ENCODE results near the gene CAV1.

Gene CAV1

GRCh38 chr7:116593359-116594075, 68.7 kb downstream of the CAV1 start:
- Histone ChIP-seq H3K4me1 (ENCODE audit: control insufficient read depth, insufficient read depth, low read length) (peaks cover 18% of the 10 kb centered on the region), H3K27me3 (ENCODE audit: control insufficient read depth, insufficient read depth, low read length) (no peaks in the 10 kb centered on the region), H3K9ac (ENCODE audit: low read length) (no peak overlapping the region), H3K9me3 (ENCODE audit: control insufficient read depth, low read length) (no peaks in the 10 kb centered on the region), H3K4me3 (ENCODE audit: low read length) (no peak overlapping the region), H3K36me3 (ENCODE audit: control insufficient read depth, insufficient read depth, low read length) (no peaks in the 10 kb centered on the region)

GRCh38 chr7:116595063-116595462, 70.2 kb downstream of the CAV1 start:
- Histone ChIP-seq H3K9ac (ENCODE audit: low read length) (no peak overlapping the region), H3K4me3 (ENCODE audit: low read length) (no peak overlapping the region), H3K9me3 (ENCODE audit: control insufficient read depth, low read length) (no peaks in the 10 kb centered on the region), H3K4me1 (ENCODE audit: control insufficient read depth, insufficient read depth, low read length) (peaks cover 18% of the 10 kb centered on the region), H3K36me3 (ENCODE audit: control insufficient read depth, insufficient read depth, low read length) (no peaks in the 10 kb centered on the region), H3K27me3 (ENCODE audit: control insufficient read depth, insufficient read depth, low read length) (no peaks in the 10 kb centered on the region)

GRCh38 chr7:116597384-116597783, 72.5 kb downstream of the CAV1 start:
- no peaks in the 10 kb centered on the region for H3K9me3 ChIP-seq (ENCODE audit: control insufficient read depth, low read length)
- H3K27me3 ChIP-seq (ENCODE audit: control insufficient read depth, insufficient read depth, low read length) = no peaks in the 10 kb centered on the region
- H3K4me1 ChIP-seq (ENCODE audit: control insufficient read depth, insufficient read depth, low read length) = peaks cover 12% of the 10 kb centered on the region
- no peak overlapping the region for H3K9ac ChIP-seq (ENCODE audit: low read length)
- H3K4me3 ChIP-seq (ENCODE audit: low read length) = no peak overlapping the region
- no peaks in the 10 kb centered on the region for H3K36me3 ChIP-seq (ENCODE audit: control insufficient read depth, insufficient read depth, low read length)

GRCh38 chr7:116598278-116598677, 73.4 kb downstream of the CAV1 start:
- Histone ChIP-seq H3K4me3 (ENCODE audit: low read length) (no peak overlapping the region), H3K9ac (ENCODE audit: low read length) (no peak overlapping the region), H3K9me3 (ENCODE audit: control insufficient read depth, low read length) (no peaks in the 10 kb centered on the region), H3K27me3 (ENCODE audit: control insufficient read depth, insufficient read depth, low read length) (no peaks in the 10 kb centered on the region), H3K36me3 (ENCODE audit: control insufficient read depth, insufficient read depth, low read length) (no peaks in the 10 kb centered on the region), H3K4me1 (ENCODE audit: control insufficient read depth, insufficient read depth, low read length) (peaks cover 4% of the 10 kb centered on the region)

DNA sequence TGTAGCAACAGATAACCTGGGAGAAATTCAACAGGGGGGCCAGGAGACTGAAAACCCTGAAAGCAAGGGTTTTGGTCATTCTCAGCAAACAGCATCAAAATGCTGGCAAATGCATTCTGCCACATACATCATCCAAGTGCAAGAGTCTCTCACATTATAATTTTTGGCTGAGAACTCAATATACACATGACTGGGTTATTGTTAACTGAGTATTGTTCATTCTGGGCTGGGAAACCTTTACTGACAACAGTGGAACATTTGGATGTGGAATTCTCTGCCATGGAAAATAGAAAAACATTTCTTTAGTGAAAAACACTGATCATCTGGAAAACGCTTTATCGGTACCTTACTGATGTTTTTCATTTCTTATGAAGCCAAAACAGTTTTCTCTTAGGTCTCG, 74.0 kb downstream of the CAV1 start:
- Histone ChIP-seq H3K36me3 (ENCODE audit: control insufficient read depth, insufficient read depth, low read length) (no peaks in the 10 kb centered on the region), H3K4me3 (ENCODE audit: low read length) (no peak overlapping the region), H3K4me1 (ENCODE audit: control insufficient read depth, insufficient read depth, low read length) (no peaks in the 10 kb centered on the region), H3K27me3 (ENCODE audit: control insufficient read depth, insufficient read depth, low read length) (no peaks in the 10 kb centered on the region), H3K9ac (ENCODE audit: low read length) (no peak overlapping the region), H3K9me3 (ENCODE audit: control insufficient read depth, low read length) (no peaks in the 10 kb centered on the region)

- Histone ChIP-seq H3K9me3 (ENCODE audit: control insufficient read depth, low read length) (no peaks in the 10 kb centered on the region), H3K9ac (ENCODE audit: low read length) (no peak overlapping the region), H3K4me1 (ENCODE audit: control insufficient read depth, insufficient read depth, low read length) (no peaks in the 10 kb centered on the region), H3K27me3 (ENCODE audit: control insufficient read depth, insufficient read depth, low read length) (no peaks in the 10 kb centered on the region), H3K36me3 (ENCODE audit: control insufficient read depth, insufficient read depth, low read length) (no peaks in the 10 kb centered on the region), H3K4me3 (ENCODE audit: low read length) (no peak overlapping the region)
Observed at GRCh38 chr7:116601426-116601825, 76.6 kb downstream of the CAV1 start.

GRCh38 chr7:116607299-116607698, 82.5 kb downstream of the CAV1 start:
- Histone ChIP-seq H3K27me3 (ENCODE audit: control insufficient read depth, insufficient read depth, low read length) (no peaks in the 10 kb centered on the region), H3K4me3 (ENCODE audit: low read length) (no peak overlapping the region), H3K9ac (ENCODE audit: low read length) (no peak overlapping the region), H3K4me1 (ENCODE audit: control insufficient read depth, insufficient read depth, low read length) (no peaks in the 10 kb centered on the region), H3K36me3 (ENCODE audit: control insufficient read depth, insufficient read depth, low read length) (no peaks in the 10 kb centered on the region), H3K9me3 (ENCODE audit: control insufficient read depth, low read length) (no peaks in the 10 kb centered on the region)

DNA sequence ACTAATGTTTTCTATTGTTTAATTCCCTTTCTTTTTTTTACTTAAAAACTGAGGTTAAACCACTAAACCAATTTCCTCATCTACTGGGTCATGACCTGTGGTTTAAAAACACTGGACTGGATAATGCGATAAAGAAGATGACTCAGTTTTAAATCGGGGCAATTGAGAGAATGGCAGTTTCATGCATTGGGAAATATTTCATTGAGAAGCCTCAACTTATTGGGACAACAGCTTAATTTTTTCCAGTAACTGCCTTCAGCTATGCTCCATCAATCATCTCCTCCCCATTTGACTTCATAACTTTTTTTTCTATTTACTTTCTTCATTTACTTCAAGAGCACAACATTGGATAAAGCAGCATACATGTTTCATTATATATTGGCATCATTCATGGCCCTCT, 85.4 kb downstream of the CAV1 start:
- H3K27me3 ChIP-seq (ENCODE audit: control insufficient read depth, insufficient read depth, low read length) = no peaks in the 10 kb centered on the region
- peaks cover 18% of the 10 kb centered on the region for H3K4me1 ChIP-seq (ENCODE audit: control insufficient read depth, insufficient read depth, low read length)
- H3K9me3 ChIP-seq (ENCODE audit: control insufficient read depth, low read length) = no peaks in the 10 kb centered on the region
- no peak overlapping the region for H3K4me3 ChIP-seq (ENCODE audit: low read length)
- H3K9ac ChIP-seq (ENCODE audit: low read length) = no peak overlapping the region
- H3K36me3 ChIP-seq (ENCODE audit: control insufficient read depth, insufficient read depth, low read length) = no peaks in the 10 kb centered on the region

DNA sequence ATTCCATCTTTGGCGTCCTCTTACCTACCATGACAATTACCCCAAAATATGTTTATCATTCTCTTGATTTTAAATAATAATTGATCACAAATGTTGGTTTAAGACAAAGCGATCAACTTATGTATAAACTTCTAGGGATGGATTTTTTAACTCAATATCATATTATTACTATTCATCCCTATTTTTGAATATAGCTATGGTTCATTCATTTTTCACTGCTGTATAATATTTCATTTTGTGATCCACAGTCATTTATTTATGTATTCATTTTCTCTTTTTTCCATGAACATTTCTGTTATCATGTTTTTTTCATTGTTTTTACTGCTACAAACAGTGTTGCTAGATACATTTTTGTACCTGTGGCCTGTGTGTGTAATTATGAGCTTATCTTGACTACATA, 85.9 kb downstream of the CAV1 start:
- Histone ChIP-seq H3K27me3 (ENCODE audit: control insufficient read depth, insufficient read depth, low read length) (no peaks in the 10 kb centered on the region), H3K36me3 (ENCODE audit: control insufficient read depth, insufficient read depth, low read length) (no peaks in the 10 kb centered on the region), H3K4me1 (ENCODE audit: control insufficient read depth, insufficient read depth, low read length) (peaks cover 23% of the 10 kb centered on the region), H3K4me3 (ENCODE audit: low read length) (no peak overlapping the region), H3K9me3 (ENCODE audit: control insufficient read depth, low read length) (no peaks in the 10 kb centered on the region), H3K9ac (ENCODE audit: low read length) (no peak overlapping the region)
